PC-9 (cell line): ENCODE data around the gene GSE1.

ENCODE experiments used
- EZH2 ChIP-seq: fragments of 200-600 bp; sonication (generic); IDR thresholded peaks from 2 replicates; pipeline ENCODE4 v1.8.0; 2017; ENCODE audit warnings: antibody characterized with exemption, low read depth
- TF ChIP-seq, protein P1 (sequence below): fragments of 200-600 bp; sonication (generic); conservative IDR thresholded peaks from 2 replicates; pipeline ENCODE4 v1.6.1; 2017; ENCODE audit warnings: mixed run types, antibody characterized with exemption, mild to moderate bottlenecking, moderate library complexity

DNA sequence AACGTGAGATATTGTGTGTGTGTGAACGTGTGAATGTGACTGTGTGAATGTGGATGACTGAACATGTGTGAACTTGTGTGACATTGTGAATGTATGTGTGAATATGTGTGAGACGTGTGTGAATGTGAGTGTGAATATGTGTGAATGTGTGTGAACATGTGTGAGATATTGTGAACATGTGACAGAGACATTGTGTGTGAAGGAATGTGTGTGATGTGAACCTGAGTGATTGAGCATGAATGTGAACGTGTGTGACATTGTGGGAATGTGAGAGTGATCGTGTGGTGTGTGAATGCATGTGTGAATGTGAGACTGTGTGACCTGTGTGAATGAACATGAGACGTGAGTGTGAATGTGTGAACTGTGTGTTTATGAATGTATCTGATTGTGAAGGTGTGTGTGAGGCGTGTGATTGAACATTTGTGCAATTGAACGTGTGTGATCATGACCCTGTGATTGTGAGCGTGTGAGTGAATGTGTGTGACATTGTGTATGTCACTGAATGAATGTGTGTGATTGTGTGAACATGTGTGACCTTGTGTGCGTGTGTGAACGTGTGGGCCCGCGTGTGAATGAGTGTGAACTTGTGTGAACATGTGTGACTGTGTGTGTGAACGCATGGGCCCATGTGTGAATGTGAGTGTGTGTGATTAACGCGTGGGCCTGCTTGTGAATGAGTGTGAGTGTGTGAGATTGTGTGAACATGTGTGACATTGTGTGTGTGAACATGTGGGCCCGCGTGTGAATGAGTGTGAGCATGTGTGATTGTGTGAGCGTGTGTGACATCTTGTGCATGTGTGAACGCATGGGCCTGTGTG lies 23.2 kb upstream of the GSE1 start:
- TF ChIP-seq, protein P1, sequence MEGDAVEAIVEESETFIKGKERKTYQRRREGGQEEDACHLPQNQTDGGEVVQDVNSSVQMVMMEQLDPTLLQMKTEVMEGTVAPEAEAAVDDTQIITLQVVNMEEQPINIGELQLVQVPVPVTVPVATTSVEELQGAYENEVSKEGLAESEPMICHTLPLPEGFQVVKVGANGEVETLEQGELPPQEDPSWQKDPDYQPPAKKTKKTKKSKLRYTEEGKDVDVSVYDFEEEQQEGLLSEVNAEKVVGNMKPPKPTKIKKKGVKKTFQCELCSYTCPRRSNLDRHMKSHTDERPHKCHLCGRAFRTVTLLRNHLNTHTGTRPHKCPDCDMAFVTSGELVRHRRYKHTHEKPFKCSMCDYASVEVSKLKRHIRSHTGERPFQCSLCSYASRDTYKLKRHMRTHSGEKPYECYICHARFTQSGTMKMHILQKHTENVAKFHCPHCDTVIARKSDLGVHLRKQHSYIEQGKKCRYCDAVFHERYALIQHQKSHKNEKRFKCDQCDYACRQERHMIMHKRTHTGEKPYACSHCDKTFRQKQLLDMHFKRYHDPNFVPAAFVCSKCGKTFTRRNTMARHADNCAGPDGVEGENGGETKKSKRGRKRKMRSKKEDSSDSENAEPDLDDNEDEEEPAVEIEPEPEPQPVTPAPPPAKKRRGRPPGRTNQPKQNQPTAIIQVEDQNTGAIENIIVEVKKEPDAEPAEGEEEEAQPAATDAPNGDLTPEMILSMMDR: no peak
- TF ChIP-seq EZH2: no peak
